Neural cell (in vitro differentiated cells): Measurements from ENCODE around the gene ANKS3. TPM values are rescaled to one million over a fixed set of nuclear protein-coding genes. Genes with fewer than 3 reads are reported as not detected.

Source experiments
- H2AFZ ChIP-seq: fragments of 200-600, 300-800 bp; sonication (generic), shearing (Covaris generic); 2 replicates; pipeline ENCODE4 v1.6.0; 2014; ENCODE audit warnings: low read depth, mild to moderate bottlenecking, antibody characterized with exemption, low read length, moderate library complexity
- H3F3A ChIP-seq: fragments of 200-600 bp; shearing (Covaris generic); 2 replicates; pipeline ENCODE4 v1.6.1; 2016; ENCODE audit warnings: mild to moderate bottlenecking, moderate library complexity, mixed read lengths, antibody characterized with exemption, low read length; ENCODE audit not compliant: insufficient read depth, poor library complexity, severe bottlenecking
- H3K27ac ChIP-seq: fragments of 200-600, 300-800 bp; sonication (generic), shearing (Covaris generic); 2 replicates; pipeline ENCODE4 v1.5.1; 2014; ENCODE audit warnings: mild to moderate bottlenecking, low read length, moderate library complexity
- H3K27me3 ChIP-seq: fragments of 300-800, 200-600 bp; sonication (generic), shearing (Covaris generic); 2 replicates; pipeline ENCODE4 v1.6.0; 2014; ENCODE audit warnings: mild to moderate bottlenecking, low read depth, low read length, moderate library complexity; ENCODE audit not compliant: insufficient read depth
- H3K36me3 ChIP-seq: fragments of 300-800, 200-600 bp; sonication (generic), shearing (Covaris generic); 2 replicates; pipeline ENCODE4 v1.5.1; 2014; ENCODE audit warnings: mild to moderate bottlenecking, antibody characterized with exemption, low read length, moderate library complexity; ENCODE audit not compliant: insufficient read depth
- H3K4me2 ChIP-seq: fragments of 300-800, 200-600 bp; sonication (generic), shearing (Covaris generic); 2 replicates; pipeline ENCODE4 v1.6.0; 2014; ENCODE audit warnings: mild to moderate bottlenecking, low read length
- H3K4me3 ChIP-seq: fragments of 300-800, 200-600 bp; sonication (generic), shearing (Covaris generic); 2 replicates; pipeline ENCODE4 v1.5.1; 2014; ENCODE audit warnings: mild to moderate bottlenecking, low read length, moderate library complexity
- H3K79me2 ChIP-seq: fragments of 200-600 bp; shearing (Covaris generic); replicated peaks from 2 replicates; pipeline ENCODE4 v1.6.0; 2014; ENCODE audit warnings: mild to moderate bottlenecking, low read length, moderate library complexity; ENCODE audit not compliant: insufficient read depth
- H3K9ac ChIP-seq: fragments of 300-800, 200-600 bp; sonication (generic), shearing (Covaris generic); 2 replicates; pipeline ENCODE4 v1.6.1; 2016; ENCODE audit warnings: mild to moderate bottlenecking, low read length, mixed read lengths
- H3K9me2 ChIP-seq: fragments of 200-600 bp; shearing (Covaris generic); 2 replicates; pipeline ENCODE4 v1.6.1; 2016; ENCODE audit warnings: mild to moderate bottlenecking, low read length, mixed read lengths; ENCODE audit not compliant: insufficient read depth
- H3K9me3 ChIP-seq: fragments of 200-600, 300-800 bp; sonication (generic), shearing (Covaris generic); 2 replicates; pipeline ENCODE4 v1.6.1; 2016; ENCODE audit warnings: mild to moderate bottlenecking, mixed run types, low read length, moderate library complexity, mixed read lengths
- H4K20me1 ChIP-seq: fragments of 200-600 bp; shearing (Covaris generic); 2 replicates; pipeline ENCODE4 v1.6.1; 2016; ENCODE audit warnings: mild to moderate bottlenecking, mixed run types; ENCODE audit not compliant: insufficient read depth
- EP300 ChIP-seq: fragments of 450-650 bp; conservative IDR thresholded peaks from 2 replicates; pipeline ENCODE4 v1.6.1; 2014; ENCODE audit warnings: antibody characterized with exemption, mild to moderate bottlenecking, moderate library complexity; ENCODE audit not compliant: poor library complexity, severe bottlenecking
- EZH2 ChIP-seq: fragments of 200-600, 300-800 bp; shearing (Covaris generic), sonication (generic); IDR thresholded peaks from 2 replicates; pipeline ENCODE4 v1.6.1; 2014; ENCODE audit warnings: antibody characterized with exemption, low read length, borderline replicate concordance, mild to moderate bottlenecking; ENCODE audit not compliant: insufficient read depth, poor library complexity, severe bottlenecking
- MXI1 ChIP-seq: fragments of 450-650 bp; conservative IDR thresholded peaks from 2 replicates; pipeline ENCODE4 v1.6.1; 2014; ENCODE audit warnings: antibody characterized with exemption, mild to moderate bottlenecking; ENCODE audit not compliant: poor library complexity, severe bottlenecking
- POLR2AphosphoS5 ChIP-seq: IDR thresholded peaks from 2 replicates; pipeline ENCODE4 v1.6.1; 2012
- RAD21 ChIP-seq: fragments of 450-650 bp; conservative IDR thresholded peaks from 2 replicates; pipeline ENCODE4 v1.6.1; 2014; ENCODE audit warnings: antibody characterized with exemption, mild to moderate bottlenecking, moderate library complexity
- SMC3 ChIP-seq: fragments of 450-650 bp; conservative IDR thresholded peaks from 2 replicates; pipeline ENCODE4 v1.6.1; 2014; ENCODE audit warnings: antibody characterized with exemption, mild to moderate bottlenecking, moderate library complexity; ENCODE audit not compliant: poor library complexity
- TAF1 ChIP-seq: IDR thresholded peaks from 2 replicates; pipeline ENCODE4 v1.6.1; 2012; ENCODE audit warnings: low read depth
- polyA plus RNA-seq: library from polyadenylated mRNA; depleted of rRNA; stranded (reverse); fragments of >200 nt; gene quantifications from 2 replicates; pipeline ENCODE4 v1.2.3, GENCODE V29; 2014
- TF ChIP-seq, protein P1 (sequence below): fragments of 450-650 bp; IDR thresholded peaks from 2 replicates; pipeline ENCODE4 v1.5.1; 2014; ENCODE audit warnings: antibody characterized with exemption, mild to moderate bottlenecking, moderate library complexity; ENCODE audit not compliant: poor library complexity, severe bottlenecking
- TF ChIP-seq, protein P2 (sequence below): IDR thresholded peaks from 2 replicates; pipeline ENCODE4 v1.6.1; 2012; ENCODE audit warnings: borderline replicate concordance

ANKS3 gene
- polyA plus RNA-seq, 1 donor from 2014 or later, result 53.9 TPM

DNA sequence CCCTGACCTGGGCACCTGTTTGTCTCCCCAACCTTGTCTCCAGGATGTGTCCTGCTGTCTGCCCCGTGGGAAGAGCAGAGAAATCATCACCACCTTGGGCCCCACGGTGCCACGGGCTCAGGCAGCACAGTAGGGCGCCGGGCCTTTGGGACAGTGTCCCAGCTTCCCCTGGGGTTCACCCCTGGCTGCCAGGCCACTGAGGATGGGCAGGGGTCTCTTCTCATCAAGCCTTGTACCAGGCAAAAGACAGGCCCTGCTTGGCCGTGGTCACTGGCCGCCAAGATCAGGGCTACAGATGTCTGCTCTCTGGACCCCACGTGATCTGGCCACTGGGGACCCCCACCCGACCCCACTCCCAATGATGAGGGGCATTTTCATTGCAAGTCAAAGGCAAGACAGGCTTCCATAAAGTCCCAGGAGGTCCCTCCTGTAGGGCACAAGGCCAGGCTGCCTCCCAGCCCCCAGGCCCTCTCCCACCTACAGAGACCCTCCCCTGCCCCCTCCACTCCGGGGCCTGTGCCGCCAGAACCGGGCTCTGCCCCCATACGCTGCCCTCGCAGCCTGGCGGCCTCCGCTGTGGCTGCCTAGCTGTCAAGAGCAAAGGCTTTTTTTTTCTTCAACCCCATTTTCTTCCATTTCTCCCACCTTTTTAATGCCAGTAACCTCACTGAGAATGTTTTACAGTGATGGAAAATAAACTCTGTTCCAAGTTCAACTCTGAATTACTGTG lies 14.8 kb upstream of the ANKS3 start:
- Histone ChIP-seq H4K20me1 (no peaks in the 10 kb centered on the region), H3K9me3 (no peaks in the 10 kb centered on the region), H2AFZ (no peak overlapping the region), H3K4me2 (no peak overlapping the region), H3K9ac (no peak overlapping the region), H3K36me3 (no peaks in the 10 kb centered on the region), H3K27ac (no peak overlapping the region), H3K4me3 (no peak overlapping the region), H3K9me2 (no peaks in the 10 kb centered on the region), H3F3A (no peaks in the 10 kb centered on the region), H3K79me2 (no peaks in the 10 kb centered on the region), H3K27me3 (no peaks in the 10 kb centered on the region)
- TF ChIP-seq EZH2, result no peak
- no peak for TF ChIP-seq TAF1
- TF ChIP-seq, protein P1, sequence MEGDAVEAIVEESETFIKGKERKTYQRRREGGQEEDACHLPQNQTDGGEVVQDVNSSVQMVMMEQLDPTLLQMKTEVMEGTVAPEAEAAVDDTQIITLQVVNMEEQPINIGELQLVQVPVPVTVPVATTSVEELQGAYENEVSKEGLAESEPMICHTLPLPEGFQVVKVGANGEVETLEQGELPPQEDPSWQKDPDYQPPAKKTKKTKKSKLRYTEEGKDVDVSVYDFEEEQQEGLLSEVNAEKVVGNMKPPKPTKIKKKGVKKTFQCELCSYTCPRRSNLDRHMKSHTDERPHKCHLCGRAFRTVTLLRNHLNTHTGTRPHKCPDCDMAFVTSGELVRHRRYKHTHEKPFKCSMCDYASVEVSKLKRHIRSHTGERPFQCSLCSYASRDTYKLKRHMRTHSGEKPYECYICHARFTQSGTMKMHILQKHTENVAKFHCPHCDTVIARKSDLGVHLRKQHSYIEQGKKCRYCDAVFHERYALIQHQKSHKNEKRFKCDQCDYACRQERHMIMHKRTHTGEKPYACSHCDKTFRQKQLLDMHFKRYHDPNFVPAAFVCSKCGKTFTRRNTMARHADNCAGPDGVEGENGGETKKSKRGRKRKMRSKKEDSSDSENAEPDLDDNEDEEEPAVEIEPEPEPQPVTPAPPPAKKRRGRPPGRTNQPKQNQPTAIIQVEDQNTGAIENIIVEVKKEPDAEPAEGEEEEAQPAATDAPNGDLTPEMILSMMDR, result no peak
- no peak for TF ChIP-seq MXI1
- TF ChIP-seq, protein P2, sequence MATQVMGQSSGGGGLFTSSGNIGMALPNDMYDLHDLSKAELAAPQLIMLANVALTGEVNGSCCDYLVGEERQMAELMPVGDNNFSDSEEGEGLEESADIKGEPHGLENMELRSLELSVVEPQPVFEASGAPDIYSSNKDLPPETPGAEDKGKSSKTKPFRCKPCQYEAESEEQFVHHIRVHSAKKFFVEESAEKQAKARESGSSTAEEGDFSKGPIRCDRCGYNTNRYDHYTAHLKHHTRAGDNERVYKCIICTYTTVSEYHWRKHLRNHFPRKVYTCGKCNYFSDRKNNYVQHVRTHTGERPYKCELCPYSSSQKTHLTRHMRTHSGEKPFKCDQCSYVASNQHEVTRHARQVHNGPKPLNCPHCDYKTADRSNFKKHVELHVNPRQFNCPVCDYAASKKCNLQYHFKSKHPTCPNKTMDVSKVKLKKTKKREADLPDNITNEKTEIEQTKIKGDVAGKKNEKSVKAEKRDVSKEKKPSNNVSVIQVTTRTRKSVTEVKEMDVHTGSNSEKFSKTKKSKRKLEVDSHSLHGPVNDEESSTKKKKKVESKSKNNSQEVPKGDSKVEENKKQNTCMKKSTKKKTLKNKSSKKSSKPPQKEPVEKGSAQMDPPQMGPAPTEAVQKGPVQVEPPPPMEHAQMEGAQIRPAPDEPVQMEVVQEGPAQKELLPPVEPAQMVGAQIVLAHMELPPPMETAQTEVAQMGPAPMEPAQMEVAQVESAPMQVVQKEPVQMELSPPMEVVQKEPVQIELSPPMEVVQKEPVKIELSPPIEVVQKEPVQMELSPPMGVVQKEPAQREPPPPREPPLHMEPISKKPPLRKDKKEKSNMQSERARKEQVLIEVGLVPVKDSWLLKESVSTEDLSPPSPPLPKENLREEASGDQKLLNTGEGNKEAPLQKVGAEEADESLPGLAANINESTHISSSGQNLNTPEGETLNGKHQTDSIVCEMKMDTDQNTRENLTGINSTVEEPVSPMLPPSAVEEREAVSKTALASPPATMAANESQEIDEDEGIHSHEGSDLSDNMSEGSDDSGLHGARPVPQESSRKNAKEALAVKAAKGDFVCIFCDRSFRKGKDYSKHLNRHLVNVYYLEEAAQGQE, result no peak
- no peak for TF ChIP-seq RAD21
- TF ChIP-seq SMC3, result no peak
- no peak for TF ChIP-seq POLR2AphosphoS5

DNA sequence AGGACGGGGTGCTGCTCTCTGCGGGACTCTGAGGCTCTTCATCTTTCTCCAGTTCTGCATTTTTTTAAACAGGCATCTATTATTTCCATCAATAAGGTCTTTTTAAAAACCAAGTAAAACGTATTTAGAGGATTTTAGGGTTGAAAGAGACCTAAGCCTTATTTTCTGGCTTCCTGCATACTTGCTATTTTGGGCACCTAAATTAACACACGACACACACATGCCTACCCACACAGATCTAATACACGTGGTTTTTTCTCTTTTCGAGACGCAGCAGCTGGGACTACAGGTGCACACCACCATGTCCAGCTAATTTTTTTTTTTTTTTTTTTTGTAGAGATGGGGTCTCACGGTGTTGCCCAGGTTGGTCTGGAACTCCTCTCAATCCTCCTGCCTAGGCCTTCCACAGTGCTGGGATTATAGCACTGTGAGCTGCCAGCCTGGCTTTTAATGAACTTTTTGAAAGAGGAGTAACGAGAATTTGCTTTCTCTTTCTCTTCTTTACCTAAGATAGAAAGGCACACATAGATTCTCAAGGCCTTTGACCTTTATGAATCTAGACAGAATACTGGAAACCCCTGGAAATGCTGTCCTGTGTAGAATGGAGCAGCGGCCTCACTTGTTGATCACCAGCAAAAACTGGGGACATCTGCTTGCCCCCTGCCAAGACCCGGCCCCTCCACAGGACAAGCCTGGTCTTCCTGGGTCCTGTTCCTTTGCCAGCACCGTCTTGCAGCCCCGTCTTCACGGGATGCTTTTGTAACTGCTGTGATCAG lies 14.0 kb upstream of the ANKS3 start:
- H3K36me3 ChIP-seq, result no peaks in the 10 kb centered on the region
- H3K27me3 ChIP-seq, result no peaks in the 10 kb centered on the region
- H3K9me2 ChIP-seq, result no peaks in the 10 kb centered on the region
- no peak overlapping the region for H3K27ac ChIP-seq
- no peak overlapping the region for H3K9ac ChIP-seq
- no peaks in the 10 kb centered on the region for H3F3A ChIP-seq
- no peaks in the 10 kb centered on the region for H4K20me1 ChIP-seq
- no peaks in the 10 kb centered on the region for H3K9me3 ChIP-seq
- no peak overlapping the region for H2AFZ ChIP-seq
- H3K4me2 ChIP-seq, result no peak overlapping the region
- no peaks in the 10 kb centered on the region for H3K79me2 ChIP-seq
- TF ChIP-seq EP300, result no peak
- TF ChIP-seq, protein P1, result no peak
- no peak for TF ChIP-seq POLR2AphosphoS5
- TF ChIP-seq, protein P2, result no peak
- TF ChIP-seq RAD21, result no peak
- no peak for TF ChIP-seq EZH2
- TF ChIP-seq TAF1, result no peak
- TF ChIP-seq MXI1, result no peak
- TF ChIP-seq SMC3, result no peak
- H3K4me3 ChIP-seq, result no peak overlapping the region
